ENCODE measurements around the gene TBL1XR1. TPM values are rescaled to one million over a fixed set of nuclear protein-coding genes. Genes with fewer than 3 reads are reported as not detected.
A peak's percentile ranks its signal among the peaks of the same experiment; 100 is the strongest.

TBL1XR1 gene
- total and polyA plus RNA-seq, 2 experiments from 2014 or later = 30.2 to 165 TPM

- DNase-seq (ENCODE audit: low spot score) = no peak
- Histone ChIP-seq H3K27me3 (no peaks in the 10 kb centered on the region), H2AFZ (no peak overlapping the region), H3K79me2 (peaks cover 100% of the 10 kb centered on the region), H3K9me3 (ENCODE audit: low read depth) (no peaks in the 10 kb centered on the region), H3K4me2 (no peak overlapping the region), H3K4me1 (ENCODE audit: insufficient read depth) (peaks cover 11% of the 10 kb centered on the region), H3K27ac (no peak overlapping the region), H3K36me3 (replicated peaks; ENCODE audit: insufficient read depth, low read depth) (no peaks in the 10 kb centered on the region), H3K9me2 (replicated peaks; ENCODE audit: insufficient read depth) (no peaks in the 10 kb centered on the region), H4K20me1 (ENCODE audit: insufficient read depth, poor library complexity, severe bottlenecking) (peaks cover 98% of the 10 kb centered on the region), H3K4me3 (no peak overlapping the region)
- TF ChIP-seq EZH2phosphoT487 (IDR thresholded peaks at IDR 0.05; ENCODE audit: low read depth, severe bottlenecking, unreplicated experiment) (no peak), EZH2 (IDR thresholded peaks at IDR 0.05; ENCODE audit: borderline replicate concordance) (no peak), CTCF (IDR thresholded peaks at IDR 0.05; ENCODE audit: poor library complexity) (no peak)
- WGBS (ENCODE audit: low lambda C conversion rate, missing lambda C conversion rate) = 80% methylated on average over 3 of the region's 3 CpGs
Measured at GRCh38 chr3:177119829-177120228, 77.5 kb downstream of the TBL1XR1 start.

GRCh38 chr3:177114253-177114652, 83.0 kb downstream of the TBL1XR1 start:
- Histone ChIP-seq H3K36me3 (replicated peaks; ENCODE audit: insufficient read depth, low read depth) (no peaks in the 10 kb centered on the region), H3K9me2 (replicated peaks; ENCODE audit: insufficient read depth) (no peaks in the 10 kb centered on the region), H3K4me2 (no peak overlapping the region), H3K27ac (no peak overlapping the region), H3K79me2 (peaks cover 100% of the 10 kb centered on the region), H3K27me3 (no peaks in the 10 kb centered on the region), H2AFZ (no peak overlapping the region), H3K9me3 (ENCODE audit: low read depth) (no peaks in the 10 kb centered on the region), H4K20me1 (ENCODE audit: insufficient read depth, poor library complexity, severe bottlenecking) (peaks cover 96% of the 10 kb centered on the region), H3K4me1 (ENCODE audit: insufficient read depth) (no peaks in the 10 kb centered on the region), H3K4me3 (no peak overlapping the region)
- 66% methylated on average over 3 of the region's 3 CpGs for WGBS (ENCODE audit: low lambda C conversion rate, missing lambda C conversion rate)
- TF ChIP-seq EZH2phosphoT487 (IDR thresholded peaks at IDR 0.05; ENCODE audit: low read depth, severe bottlenecking, unreplicated experiment) = no peak
- TF ChIP-seq EZH2 (IDR thresholded peaks at IDR 0.05; ENCODE audit: borderline replicate concordance) = no peak
- no peak for TF ChIP-seq CTCF (IDR thresholded peaks at IDR 0.05; ENCODE audit: poor library complexity)
- DNase-seq (ENCODE audit: low spot score) = no peak

- H3K4me1 ChIP-seq (ENCODE audit: insufficient read depth) = no peaks in the 10 kb centered on the region
- no peaks in the 10 kb centered on the region for H3K9me3 ChIP-seq (ENCODE audit: low read depth)
- WGBS (ENCODE audit: low lambda C conversion rate, missing lambda C conversion rate) = 68% methylated on average over 4 of the region's 4 CpGs
- H3K9me2 ChIP-seq (replicated peaks; ENCODE audit: insufficient read depth) = no peaks in the 10 kb centered on the region
- no peak overlapping the region for H3K4me2 ChIP-seq
- no peaks in the 10 kb centered on the region for H3K36me3 ChIP-seq (replicated peaks; ENCODE audit: insufficient read depth, low read depth)
- peak overlapping the region; percentile 25 for H3K27ac ChIP-seq
- H3K79me2 ChIP-seq = peaks cover 100% of the 10 kb centered on the region
- no peak for TF ChIP-seq CTCF (IDR thresholded peaks at IDR 0.05; ENCODE audit: poor library complexity)
- no peak for TF ChIP-seq EZH2 (IDR thresholded peaks at IDR 0.05; ENCODE audit: borderline replicate concordance)
- TF ChIP-seq EZH2phosphoT487 (IDR thresholded peaks at IDR 0.05; ENCODE audit: low read depth, severe bottlenecking, unreplicated experiment) = no peak
- H3K4me3 ChIP-seq = no peak overlapping the region
- H2AFZ ChIP-seq = no peak overlapping the region
- no peak for DNase-seq (ENCODE audit: low spot score)
- no peaks in the 10 kb centered on the region for H3K27me3 ChIP-seq
- H4K20me1 ChIP-seq (ENCODE audit: insufficient read depth, poor library complexity, severe bottlenecking) = peaks cover 97% of the 10 kb centered on the region
Measured at GRCh38 chr3:177111541-177111949, 85.7 kb downstream of the TBL1XR1 start.

GRCh38 chr3:177110895-177111294, 86.4 kb downstream of the TBL1XR1 start:
- Histone ChIP-seq H3K79me2 (peaks cover 100% of the 10 kb centered on the region), H3K9me2 (replicated peaks; ENCODE audit: insufficient read depth) (no peaks in the 10 kb centered on the region), H3K27me3 (no peaks in the 10 kb centered on the region), H2AFZ (no peak overlapping the region), H3K9me3 (ENCODE audit: low read depth) (no peaks in the 10 kb centered on the region), H3K27ac (no peak overlapping the region), H3K36me3 (replicated peaks; ENCODE audit: insufficient read depth, low read depth) (no peaks in the 10 kb centered on the region), H3K4me2 (no peak overlapping the region), H3K4me1 (ENCODE audit: insufficient read depth) (peaks cover 4% of the 10 kb centered on the region), H4K20me1 (ENCODE audit: insufficient read depth, poor library complexity, severe bottlenecking) (peaks cover 97% of the 10 kb centered on the region), H3K4me3 (no peak overlapping the region)
- TF ChIP-seq EZH2phosphoT487 (IDR thresholded peaks at IDR 0.05; ENCODE audit: low read depth, severe bottlenecking, unreplicated experiment) (no peak), EZH2 (IDR thresholded peaks at IDR 0.05; ENCODE audit: borderline replicate concordance) (no peak), CTCF (IDR thresholded peaks at IDR 0.05; ENCODE audit: poor library complexity) (no peak)
- no peak for DNase-seq (ENCODE audit: low spot score)
- 78% methylated on average over 3 of the region's 3 CpGs for WGBS (ENCODE audit: low lambda C conversion rate, missing lambda C conversion rate)
